B cell (primary cell): ENCODE measurements around the gene ARSD. TPM values are rescaled to one million over a fixed set of nuclear protein-coding genes. Genes with fewer than 3 reads are reported as not detected.

Experiments
- ATAC-seq: fragments of 200-7000 bp; cut with Tn5 transposase; one replicate; pipeline ENCODE4 v1.10.0; 2021; ENCODE audit warnings: low read depth, mild to moderate bottlenecking, moderate number of reproducible peaks, moderate library complexity
- CTCF ChIA-PET: fragments of 350-600 bp; sonication (Branson Sonifier 250); formaldehyde crosslinking; loops from one replicate; lab custom pipeline; 2021; ENCODE audit warnings: antibody characterized with exemption, inconsistent platforms; lab: Charles Lee
- POLR2A ChIA-PET: fragments of 350-600 bp; sonication (Branson Sonifier 250); formaldehyde crosslinking; loops from one replicate; lab custom pipeline; 2021; ENCODE audit warnings: antibody characterized with exemption; lab: Charles Lee
- DNase-seq: peaks from one replicate; pipeline ENCODE4 v3.0.0; 2013
- H2AFZ ChIP-seq: 2 replicates; pipeline ENCODE4 v1.6.1; 2012; ENCODE audit warnings: mild to moderate bottlenecking, low read depth, low read length; ENCODE audit not compliant: insufficient read depth, poor library complexity, severe bottlenecking
- H3K27ac ChIP-seq, 2 donors: 1 replicate in 1 of 2; 2 replicates in 1 of 2; pipeline ENCODE4 v1.5.1; 2012 to 2013; ENCODE audit warnings: low read length in 2 of 2, mild to moderate bottlenecking in 2 of 2, moderate library complexity in 1 of 2
- H3K27me3 ChIP-seq, 4 experiments: fragments of 200-600 bp in 1 of 4; sonication (generic) in 1 of 4; replicated peaks in 1 of 4; 1 replicate in 2 of 4; 2 replicates in 2 of 4; pipeline versions ENCODE4 v1.6.1 to v1.7.0; 2013 to 2016; ENCODE audit warnings: low read length in 3 of 4, mild to moderate bottlenecking in 2 of 4, mixed read lengths in 1 of 4, moderate library complexity in 1 of 4; ENCODE audit not compliant: insufficient read depth in 4 of 4, control insufficient read depth in 3 of 4; ENCODE audit errors: control extremely low read depth in 1 of 4
- H3K36me3 ChIP-seq, 2 experiments: replicated peaks in 1 of 2; 1 replicate in 1 of 2; 2 replicates in 1 of 2; pipeline versions ENCODE4 v1.6.1 to v1.7.1; 2013; ENCODE audit warnings: low read length in 1 of 2; ENCODE audit not compliant: insufficient read depth in 2 of 2, control insufficient read depth in 1 of 2; ENCODE audit errors: control extremely low read depth in 1 of 2, extremely low read depth in 1 of 2
- H3K4me1 ChIP-seq, 2 donors: fragments of 200-600 bp in 1 of 2; sonication (generic) in 1 of 2; 1 replicate in 1 of 2; 2 replicates in 1 of 2; pipeline versions ENCODE4 v1.5.1 to v1.6.1; 2013 to 2017; ENCODE audit warnings: low read length in 2 of 2; ENCODE audit not compliant: control insufficient read depth in 2 of 2, insufficient read depth in 2 of 2
- H3K4me2 ChIP-seq: replicated peaks from 2 replicates; pipeline ENCODE3; 2012; ENCODE audit warnings: mild to moderate bottlenecking, low read depth, low read length; ENCODE audit not compliant: poor library complexity, severe bottlenecking
- H3K4me3 ChIP-seq, 5 experiments: fragments of 200-600 bp in 1 of 5; sonication (generic) in 1 of 5; 1 replicate in 3 of 5; 2 replicates in 2 of 5; pipeline versions ENCODE4 v1.5.1 to v1.7.0; 2011 to 2016; ENCODE audit warnings: low read length in 4 of 5, mild to moderate bottlenecking in 4 of 5, low read depth in 2 of 5, control low read depth in 1 of 5, moderate library complexity in 1 of 5; ENCODE audit not compliant: insufficient read depth in 1 of 5; ENCODE audit errors: control extremely low read depth in 1 of 5, extremely low read depth in 1 of 5
- H3K79me2 ChIP-seq: fragments of 200-600 bp; sonication (generic); one replicate; pipeline ENCODE4 v1.6.0; 2016; ENCODE audit warnings: low read length; ENCODE audit not compliant: control insufficient read depth, insufficient read depth
- H3K9ac ChIP-seq: fragments of 200-600 bp; sonication (generic); 2 replicates; pipeline ENCODE4 v1.6.1; 2017; ENCODE audit warnings: mild to moderate bottlenecking, low read length, moderate library complexity
- H3K9me3 ChIP-seq, 3 donors: one replicate each; pipeline versions ENCODE4 v1.6.1 to v1.7.1; 2013; ENCODE audit warnings: low read length in 2 of 3; ENCODE audit not compliant: control insufficient read depth in 2 of 3, insufficient read depth in 1 of 3; ENCODE audit errors: control extremely low read depth in 1 of 3
- H4K20me1 ChIP-seq: 2 replicates; pipeline ENCODE4 v1.6.0; 2012; ENCODE audit warnings: mild to moderate bottlenecking, low read length; ENCODE audit not compliant: insufficient read depth, control insufficient read depth, poor library complexity, severe bottlenecking
- H3K27ac Mint-ChIP-seq: one replicate; pipeline ENCODE4 v1.8.0; 2021; ENCODE audit warnings: mixed read lengths
- H3K27me3 Mint-ChIP-seq: one replicate; pipeline ENCODE4 v1.8.0; 2021; ENCODE audit warnings: mixed read lengths
- H3K4me1 Mint-ChIP-seq: one replicate; pipeline ENCODE4 v1.8.0; 2021; ENCODE audit warnings: mixed read lengths
- H3K4me3 Mint-ChIP-seq: one replicate; pipeline ENCODE4 v1.8.0; 2021; ENCODE audit warnings: mixed read lengths
- H3K9me3 Mint-ChIP-seq: one replicate; pipeline ENCODE4 v1.8.0; 2022; ENCODE audit warnings: mixed read lengths; ENCODE audit not compliant: insufficient read depth
- CTCF ChIP-seq: fragments of 200-600 bp; IDR thresholded peaks from one replicate; pipeline ENCODE4 v1.8.0; 2022; ENCODE audit warnings: antibody characterized with exemption, mild to moderate bottlenecking
- EZH2 ChIP-seq: IDR thresholded peaks from 2 replicates; pipeline ENCODE4 v1.6.1; 2012; ENCODE audit warnings: borderline replicate concordance, low read depth, mild to moderate bottlenecking, moderate library complexity, low read length; ENCODE audit not compliant: insufficient read depth, poor library complexity, severe bottlenecking
- WGBS: methylation state at CpG from one replicate; pipeline ENCODE4 v1.1.5; 2013; ENCODE audit warnings: missing lambda C conversion rate; ENCODE audit not compliant: insufficient coverage; 5-methylcytosine and 5-hydroxymethylcytosine counted together
- intact Hi-C: fragments of 100-400 bp; cut with micrococcal nuclease; formaldehyde crosslinking; loops from one replicate; pipeline ENCODE4 v1.10.0; 2022
- polyA plus RNA-seq: library from polyadenylated mRNA; depleted of rRNA; stranded (reverse); fragments of >200 nt; gene quantifications from 2 replicates; pipeline ENCODE4 v1.2.3, GENCODE V29; 2012
- total RNA-seq, 2 donors: library from RNA; stranded (reverse); fragments of 120-200 nt in 1 of 2; gene quantifications; 1 replicate in 1 of 2; 2 replicates in 1 of 2; pipeline versions ENCODE4 v1.2.3 to v1.2.4, GENCODE V29; 2013 to 2022

Gene ARSD
- total and polyA plus RNA-seq, 2 donors (not counting 1 experiment from before 2014, with no cell fraction given): 2.7 to 13.3 TPM

GRCh38 chrX:2888309-2888708 lies 40.8 kb downstream of the ARSD start:
- Mint-ChIP-seq H3K27ac (no peak overlapping the region), H3K9me3 (no peaks in the 10 kb centered on the region), H3K4me3 (peak overlapping the region; percentile 10), H3K27me3 (peaks cover 3% of the 10 kb centered on the region), H3K4me1 (peaks cover 10% of the 10 kb centered on the region)
- Histone ChIP-seq H3K4me1 (peaks cover 5% of the 10 kb centered on the region in 2 donors), H3K27me3 (no peaks in the 10 kb centered on the region), H3K79me2 (no peaks in the 10 kb centered on the region), H2AFZ (no peak overlapping the region), H3K9me3 (no peaks in the 10 kb centered on the region), H3K4me3 (no peak overlapping the region), H3K4me2 (no peak overlapping the region), H3K9ac (no peak overlapping the region), H3K27ac (no peak overlapping the region), H3K36me3 (no peaks in the 10 kb centered on the region), H4K20me1 (no peaks in the 10 kb centered on the region)
- DNase-seq: no peak
- intact Hi-C loops: no loop called here
- ChIA-PET CTCF (interaction anchor here (0.7 kb wide), 1 partner anchor 15 kb away, joined by 4 read pairs; no protein-coding TSS in a partner anchor), POLR2A (no interaction called here)
- 100% methylated on average over 4 of the region's 7 CpGs for WGBS
- no peak for TF ChIP-seq EZH2
- TF ChIP-seq CTCF: no peak
- no peak for ATAC-seq

GRCh38 chrX:2883770-2884169 lies 45.4 kb downstream of the ARSD start:
- DNase-seq (no peak), ATAC-seq (no peak)
- Histone ChIP-seq H3K4me2 (no peak overlapping the region), H3K27me3 (no peaks in the 10 kb centered on the region), H3K9me3 (no peaks in the 10 kb centered on the region), H3K4me3 (no peak overlapping the region), H4K20me1 (no peaks in the 10 kb centered on the region), H3K27ac (no peak overlapping the region), H3K4me1 (no peaks in the 10 kb centered on the region), H3K9ac (no peak overlapping the region), H3K79me2 (no peaks in the 10 kb centered on the region), H2AFZ (no peak overlapping the region), H3K36me3 (no peaks in the 10 kb centered on the region)
- CTCF ChIA-PET: no interaction called here
- WGBS: 100% methylated on average over 2 of the region's 14 CpGs
- Mint-ChIP-seq H3K27me3 (peaks cover 3% of the 10 kb centered on the region), H3K27ac (no peak overlapping the region), H3K4me3 (no peak overlapping the region), H3K9me3 (no peaks in the 10 kb centered on the region), H3K4me1 (peaks cover 2% of the 10 kb centered on the region)
- TF ChIP-seq EZH2 (no peak), CTCF (no peak)
- intact Hi-C loops: no loop called here
- POLR2A ChIA-PET: no interaction called here
